Measurements from ENCODE around the gene MARCHF2.

- no peak for TF ChIP-seq CTCF (IDR thresholded peaks at IDR 0.05; ENCODE audit: extremely low read depth in 1 of 2, insufficient read depth in 1 of 2, low read depth in 1 of 2, low read length in 2 of 2)
- TF ChIP-seq EZH2 (IDR thresholded peaks at IDR 0.05; ENCODE audit: borderline replicate concordance, low read depth, low read length, severe bottlenecking) = no peak
- no peak for TF ChIP-seq POLR2A (IDR thresholded peaks at IDR 0.05; ENCODE audit: low read depth, low read length)
- no peak for TF ChIP-seq POLR2AphosphoS5 (IDR thresholded peaks at IDR 0.05; ENCODE audit: insufficient read depth, low read depth, low read length)
These were observed 15.3 kb upstream of the MARCHF2 start for GRCh38 chr19:8397746-8398310.
